Activated CD4-positive, CD25-positive, alpha-beta regulatory T cell (primary cell): ENCODE data around the gene REEP3.
"Not testable (repeated sequence)": the region's sequence is repeated elsewhere in the genome, so short reads cannot be mapped to it uniquely, and the experiment has no call there.

Experiments
- DNase-seq, 4 experiments: peaks; one replicate each; lab custom pipeline; 2025; lab: John Stamatoyannopoulos, UW

Gene REEP3

GRCh38 chr10:63549810-63550209 lies 28.6 kb downstream of the REEP3 start:
- no peak for DNase-seq

- DNase-seq = no peak
Observed at GRCh38 chr10:63553031-63553430, 31.8 kb downstream of the REEP3 start.

GRCh38 chr10:63553473-63553872 lies 32.3 kb downstream of the REEP3 start:
- no peak for DNase-seq

- DNase-seq = no peak
Observed at GRCh38 chr10:63554657-63555056, 33.5 kb downstream of the REEP3 start.

GRCh38 chr10:63555330-63555729 lies 34.1 kb downstream of the REEP3 start:
- no peak for DNase-seq

GRCh38 chr10:63558132-63558784 lies 37.1 kb downstream of the REEP3 start:
- no peak for DNase-seq

GRCh38 chr10:63561341-63561740 lies 40.1 kb downstream of the REEP3 start:
- DNase-seq = no peak

DNA sequence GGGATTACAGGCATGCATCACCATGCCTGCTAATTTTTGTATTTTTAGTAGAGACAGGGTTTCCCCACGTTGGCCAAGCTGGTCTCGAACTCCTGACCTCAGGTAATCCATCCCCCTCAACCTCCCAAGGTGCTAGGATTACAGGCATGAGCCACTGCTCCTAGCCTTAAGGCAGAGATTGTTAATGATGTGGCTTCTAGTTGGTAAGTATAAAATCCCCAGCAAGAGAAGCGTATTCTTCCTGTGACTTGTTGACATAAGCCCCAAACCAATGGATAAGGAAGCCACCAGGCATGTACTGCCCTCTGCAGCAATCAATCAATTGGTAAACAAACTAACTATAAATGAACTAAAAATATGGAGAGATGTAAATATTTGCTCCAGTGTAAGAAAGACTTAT lies 41.2 kb downstream of the REEP3 start:
- no peak for DNase-seq

DNA sequence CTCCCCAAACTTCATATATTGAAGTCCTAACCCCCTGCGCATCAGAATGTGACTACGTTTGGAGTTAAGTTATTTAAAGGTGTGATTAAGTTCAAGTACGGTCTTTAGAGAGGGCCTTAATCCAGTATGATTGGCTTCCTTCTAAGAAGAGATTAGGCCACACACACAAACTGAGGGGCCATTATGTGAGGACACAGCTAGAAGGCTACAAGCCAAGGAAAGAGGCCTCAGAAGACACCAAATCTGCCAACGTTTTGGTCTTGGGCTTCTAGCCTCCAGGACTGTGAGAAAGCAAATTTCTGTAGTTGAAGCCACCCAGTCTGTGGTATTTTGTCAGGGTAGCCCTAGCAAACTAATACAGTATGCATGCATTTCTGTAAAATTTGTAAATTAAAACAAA lies 41.7 kb downstream of the REEP3 start:
- no peak for DNase-seq

DNA sequence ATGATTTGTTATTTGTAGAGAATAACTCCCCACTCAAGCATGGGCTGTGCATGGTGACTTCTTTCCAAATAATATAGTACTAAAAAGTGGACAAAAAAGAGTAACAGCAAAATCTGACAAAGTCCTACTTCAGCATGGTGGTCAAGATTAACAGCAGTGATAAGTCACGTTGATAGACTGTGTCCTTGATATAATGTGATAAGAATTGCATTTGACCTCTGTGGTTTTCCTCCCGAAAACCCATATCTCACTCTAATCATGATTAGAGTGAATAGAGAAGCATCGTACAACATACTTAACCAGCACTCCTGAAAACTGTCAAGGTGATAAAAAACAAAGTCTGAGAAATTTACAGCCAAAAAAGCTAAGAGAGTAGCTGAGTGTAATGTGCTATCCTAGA lies 42.4 kb downstream of the REEP3 start:
- DNase-seq = no peak

DNA sequence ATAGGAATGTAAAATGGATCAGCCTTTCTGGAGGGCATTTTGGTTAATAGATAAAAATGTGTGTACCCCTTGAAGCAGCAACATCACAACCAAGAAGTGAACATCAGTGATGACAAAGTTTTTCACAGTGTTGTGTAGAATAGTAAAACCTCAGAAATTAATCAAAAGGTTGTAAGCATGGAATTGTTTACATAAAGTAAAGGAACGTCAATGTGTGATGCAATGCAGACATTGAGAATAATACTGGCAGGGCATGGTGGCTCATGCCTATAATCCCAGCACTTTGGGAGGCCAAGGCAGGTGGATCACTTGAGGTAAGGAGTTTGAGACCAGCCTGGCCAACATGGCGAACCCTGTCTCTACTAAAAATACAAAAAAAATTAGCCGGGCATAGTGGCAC lies 43.5 kb downstream of the REEP3 start:
- DNase-seq = not testable (repeated sequence)

DNA sequence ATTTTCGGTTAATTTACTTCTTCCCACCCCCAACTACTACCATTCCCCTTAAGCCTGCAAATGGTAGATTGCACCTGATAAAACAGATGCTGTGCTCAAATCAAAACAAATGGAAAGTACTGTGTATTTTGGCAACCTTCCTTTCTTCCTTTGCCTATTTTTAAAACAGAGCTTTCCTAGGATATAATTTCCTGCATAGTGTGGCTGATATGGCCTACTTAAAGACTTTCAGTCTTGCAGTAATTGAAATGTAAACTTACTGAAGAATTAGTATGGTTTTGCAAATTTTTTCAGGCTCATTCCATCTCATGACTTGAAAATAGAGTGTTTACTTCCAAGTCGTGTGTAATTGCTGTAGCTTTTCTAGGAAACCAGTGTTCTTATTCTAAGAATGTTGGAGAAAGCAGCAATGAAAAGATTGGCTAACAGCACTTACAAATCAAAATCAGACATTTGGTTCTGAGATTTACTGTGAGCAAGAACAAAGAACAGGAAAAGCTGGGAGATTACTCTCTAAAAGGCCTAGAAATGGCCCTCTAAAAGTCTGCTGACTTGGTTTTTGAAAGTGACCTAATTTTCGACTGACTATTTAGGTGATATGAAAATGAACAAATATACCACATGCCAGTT lies 52.0 kb downstream of the REEP3 start:
- DNase-seq = no peak

GRCh38 chr10:63574011-63574410 lies 52.8 kb downstream of the REEP3 start:
- DNase-seq = no peak

GRCh38 chr10:63576501-63576900 lies 55.3 kb downstream of the REEP3 start:
- no peak for DNase-seq

DNA sequence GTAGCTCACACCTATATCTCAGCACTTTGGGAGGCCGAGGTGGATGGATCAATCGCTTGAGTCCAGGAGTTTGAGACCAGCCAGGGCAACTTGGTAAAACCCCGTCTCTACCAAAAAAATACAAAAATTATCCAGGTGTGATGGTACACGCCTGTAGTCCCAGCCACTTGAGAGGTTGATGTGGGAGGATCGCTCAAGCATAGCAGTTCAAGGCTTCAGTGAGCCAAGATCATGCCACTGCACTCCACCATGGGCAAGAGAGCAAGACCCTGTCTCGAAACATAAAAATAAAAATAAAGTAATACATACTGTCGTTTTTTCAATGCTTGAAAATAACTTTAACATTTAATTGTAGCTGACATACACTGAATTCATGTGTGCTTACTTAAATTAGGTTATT lies 57.3 kb downstream of the REEP3 start:
- no peak for DNase-seq

DNA sequence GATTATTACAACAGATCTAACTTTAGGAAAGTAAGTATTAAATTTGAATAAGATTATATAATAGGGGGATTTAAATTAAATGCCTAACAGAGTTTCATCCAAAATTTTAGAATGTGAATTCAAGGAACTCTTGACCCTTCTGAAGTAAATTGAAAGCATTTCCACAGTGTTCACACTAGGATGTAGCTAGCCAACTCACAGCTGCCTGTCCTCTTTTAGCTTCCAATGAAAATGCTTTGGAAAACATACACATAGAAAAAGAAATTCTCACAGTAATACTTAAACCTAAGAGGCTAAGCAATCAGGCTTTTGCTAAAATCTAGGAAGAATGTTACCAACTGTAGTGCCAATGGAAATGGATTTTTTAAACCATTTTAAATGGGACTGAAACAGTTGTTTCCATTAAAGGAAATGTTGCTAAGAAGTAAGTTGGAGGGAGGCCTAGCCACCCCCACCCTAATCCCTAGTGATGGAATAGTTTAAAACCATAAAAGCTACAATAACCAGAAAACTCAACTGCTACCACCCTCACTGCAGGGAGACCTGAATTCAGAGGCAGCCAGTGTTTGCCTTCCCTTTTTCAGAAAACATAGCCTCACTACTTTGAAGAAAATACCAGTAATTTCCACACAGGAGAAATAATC lies 58.3 kb downstream of the REEP3 start:
- DNase-seq = no peak

DNA sequence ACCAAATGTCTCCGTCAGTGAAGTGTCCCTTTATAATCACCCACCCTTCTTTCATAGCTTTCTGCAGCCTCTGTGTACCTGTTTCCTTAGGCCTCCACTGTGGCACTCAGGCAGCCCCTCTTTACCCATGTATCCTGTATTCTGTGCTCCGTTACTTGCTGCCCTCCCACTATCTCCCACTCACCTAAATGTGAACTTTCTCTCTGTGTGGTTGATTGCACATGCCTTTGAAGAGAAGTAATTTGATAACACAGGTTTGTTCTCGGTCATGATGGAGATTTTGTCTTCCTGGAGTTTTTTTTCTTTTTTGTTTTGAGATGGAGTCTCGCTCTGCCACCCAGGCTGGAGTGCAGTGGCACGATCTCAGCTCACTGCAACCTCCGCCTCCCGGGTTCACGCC lies 61.5 kb downstream of the REEP3 start:
- DNase-seq = no peak

GRCh38 chr10:63583397-63583796 lies 62.2 kb downstream of the REEP3 start:
- DNase-seq = no peak

DNA sequence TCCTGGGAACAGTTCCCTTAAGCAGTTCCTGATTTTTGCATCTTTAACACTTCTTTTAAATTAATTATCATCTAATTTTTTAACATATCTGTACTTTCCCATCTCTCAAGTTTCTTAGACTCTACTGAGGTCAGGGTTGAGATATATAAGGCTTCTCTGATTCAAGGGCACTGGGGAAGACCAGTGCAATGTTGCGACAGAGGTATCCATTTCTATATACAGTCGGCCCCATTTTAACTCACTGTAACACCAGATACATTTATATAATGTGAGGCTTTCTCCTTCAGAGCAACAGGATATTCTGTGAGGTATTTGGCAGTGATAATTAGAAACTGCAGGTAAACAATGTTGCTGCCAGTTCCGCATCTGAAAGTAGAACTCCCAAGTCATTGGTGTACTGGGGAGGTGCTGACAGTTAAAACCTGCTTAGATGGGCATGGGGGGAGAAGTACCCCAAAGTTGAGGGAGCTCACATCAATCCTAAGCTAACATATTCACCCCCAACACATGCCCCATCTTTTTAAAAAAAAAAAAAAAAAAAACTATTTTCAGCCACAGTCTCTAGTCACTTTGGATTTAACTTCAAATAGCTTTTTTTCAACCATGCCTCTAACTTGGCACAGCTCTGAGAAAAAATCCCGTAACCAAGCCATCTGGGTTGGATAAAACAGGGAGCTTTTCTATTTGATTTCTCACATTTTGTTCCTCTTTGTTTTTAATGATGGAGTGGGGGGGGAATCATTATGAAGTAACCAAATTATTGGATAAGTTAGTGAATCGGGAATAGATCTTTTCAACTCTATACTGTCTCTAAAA lies 62.9 kb downstream of the REEP3 start:
- DNase-seq = no peak

DNA sequence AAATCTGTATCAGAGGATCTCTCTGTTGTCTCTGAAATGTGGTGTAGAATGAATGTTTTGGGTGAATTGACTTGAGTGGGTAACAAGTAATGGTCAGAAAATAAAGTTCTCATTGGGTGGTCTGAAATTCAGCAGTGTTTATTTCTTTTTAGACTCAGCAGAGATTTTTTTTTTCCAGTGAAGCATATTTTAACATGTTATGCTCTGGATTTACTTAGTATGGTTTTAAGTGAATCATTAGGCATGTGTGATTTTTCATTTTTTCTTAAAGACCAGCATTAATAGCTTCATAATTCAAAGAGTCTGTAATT lies 63.5 kb downstream of the REEP3 start:
- DNase-seq = no peak

GRCh38 chr10:63585041-63585440 lies 63.8 kb downstream of the REEP3 start:
- no peak for DNase-seq

DNA sequence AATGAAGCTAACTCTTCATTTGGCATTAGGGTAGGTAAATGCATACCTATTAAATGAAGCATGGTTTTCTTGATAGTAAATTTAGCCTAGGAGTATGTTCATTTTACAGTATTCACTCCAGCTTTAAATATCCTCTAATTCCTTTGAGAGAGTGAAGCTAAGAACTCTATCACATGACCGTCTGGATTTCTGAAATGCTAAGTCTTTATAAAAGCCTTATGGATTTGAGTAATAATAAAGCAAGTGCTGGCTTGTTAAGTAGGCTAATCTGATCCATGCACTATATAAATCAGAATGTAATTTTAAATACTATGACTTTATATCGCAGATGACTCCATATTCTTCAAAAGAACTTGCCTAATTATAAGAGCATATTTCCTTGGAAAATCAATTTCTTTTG lies 64.8 kb downstream of the REEP3 start:
- no peak for DNase-seq

GRCh38 chr10:63587191-63587590 lies 66.0 kb downstream of the REEP3 start:
- no peak for DNase-seq
